GM10266 (cell line): ENCODE results near the gene GPBP1L1.

ENCODE experiments used
- DNase-seq: peaks from one replicate; pipeline ENCODE4 v3.0.0; 2012; ENCODE audit errors: extremely low spot score
- CTCF ChIP-seq: IDR thresholded peaks from 2 replicates; pipeline ENCODE4 v1.5.1; 2012; ENCODE audit warnings: mild to moderate bottlenecking, low read depth; ENCODE audit not compliant: control insufficient read depth, insufficient read depth; ENCODE audit errors: missing control alignments

GPBP1L1 gene

GRCh38 chr1:45667321-45668111 lies 18.8 kb downstream of the GPBP1L1 start:
- TF ChIP-seq CTCF = no peak
- no peak for DNase-seq

GRCh38 chr1:45666836-45667235 lies 19.5 kb downstream of the GPBP1L1 start:
- TF ChIP-seq CTCF = no peak
- no peak for DNase-seq

DNA sequence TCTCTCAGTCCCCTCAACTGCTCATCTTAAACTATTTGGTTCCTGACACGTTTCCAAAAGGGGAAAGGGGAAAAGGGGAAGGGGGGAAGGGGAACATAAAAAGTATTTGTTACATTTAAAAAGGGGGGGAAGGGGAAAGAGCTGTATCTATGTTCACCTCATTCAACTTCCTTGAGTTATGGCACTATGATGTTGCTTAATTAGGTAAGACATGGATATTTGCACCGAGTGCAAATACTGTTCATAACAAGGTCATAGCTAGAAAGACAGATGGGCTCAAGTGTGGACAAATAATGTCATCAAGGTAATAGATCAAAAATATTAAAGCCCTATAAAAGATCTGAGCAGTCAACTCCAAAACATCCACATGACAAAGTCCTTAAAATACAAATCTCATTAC lies 26.0 kb downstream of the GPBP1L1 start:
- TF ChIP-seq CTCF = no peak
- no peak for DNase-seq

DNA sequence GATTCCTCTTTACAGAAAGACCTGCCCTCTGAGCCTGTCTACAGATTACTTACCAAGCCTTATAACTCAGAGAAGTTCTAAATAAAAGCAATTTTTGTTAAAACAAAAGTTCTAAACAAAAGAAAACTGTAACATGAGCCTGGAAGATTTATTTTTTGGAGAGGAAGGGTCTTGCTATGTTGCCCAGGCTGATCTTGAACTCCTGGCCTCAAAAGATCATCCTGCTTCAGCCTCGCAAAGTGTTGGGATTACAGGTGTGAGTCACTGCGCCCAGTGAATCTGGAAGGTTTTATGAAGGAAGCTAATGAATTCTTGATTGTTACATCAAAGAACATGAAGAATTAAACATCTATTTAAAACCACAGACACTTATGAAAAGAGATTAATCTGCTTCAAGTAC lies 27.1 kb downstream of the GPBP1L1 start:
- TF ChIP-seq CTCF = no peak
- no peak for DNase-seq

GRCh38 chr1:45658171-45658570 lies 28.2 kb downstream of the GPBP1L1 start:
- DNase-seq = no peak

GRCh38 chr1:45656573-45657226 lies 29.6 kb downstream of the GPBP1L1 start:
- no peak for DNase-seq
- no peak for TF ChIP-seq CTCF

More at GRCh38 chr1:45658171-45658570, 28.2 kb downstream of the GPBP1L1 start:
- no peak for TF ChIP-seq CTCF

DNA sequence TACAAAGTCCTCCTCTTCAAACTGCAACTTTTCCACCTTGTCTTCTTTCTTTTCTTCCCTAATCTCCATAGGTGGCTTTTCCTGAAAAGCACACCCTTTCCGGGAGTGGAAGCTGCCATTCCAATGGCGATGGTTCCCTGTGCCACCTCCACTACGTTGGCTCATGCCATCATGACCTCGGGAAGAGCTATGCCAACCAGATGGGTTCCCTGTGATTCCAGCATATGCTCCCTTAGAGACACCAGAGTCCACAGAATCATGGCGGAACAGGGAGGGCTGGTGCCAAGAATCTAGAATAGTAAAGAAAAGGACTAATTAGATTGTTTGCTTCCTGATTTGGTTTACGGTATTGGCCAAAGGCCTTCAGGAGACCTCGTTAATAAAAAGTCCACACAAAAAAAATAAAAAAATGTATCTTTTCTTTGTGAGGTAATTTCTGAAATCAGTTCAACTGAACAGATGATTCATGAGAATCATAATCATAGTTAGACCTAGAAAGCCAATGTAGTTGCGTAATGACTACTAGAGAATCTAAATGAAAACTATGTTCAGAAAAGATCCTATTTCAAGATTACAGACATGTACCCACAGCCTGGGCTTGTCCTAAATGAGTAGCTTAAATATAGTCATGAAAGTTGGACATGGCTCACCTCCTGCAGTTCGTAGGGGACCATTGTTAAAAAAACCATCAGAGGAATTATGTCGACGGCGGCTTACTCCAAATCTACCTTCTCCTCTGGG lies 31.6 kb downstream of the GPBP1L1 start:
- DNase-seq = no peak
- TF ChIP-seq CTCF = no peak
